PFSK-1 (cell line): Measurements from ENCODE around the gene ATP6V0E2.

Experiments
- POLR2AphosphoS5 ChIP-seq: IDR thresholded peaks from 2 replicates; pipeline ENCODE4 v1.6.1; 2012; ENCODE audit warnings: low read depth, mild to moderate bottlenecking, control low read depth, low read length, moderate library complexity
- REST ChIP-seq, 2 experiments: IDR thresholded peaks; 2 replicates each; pipeline versions ENCODE4 v1.6.1 to v1.8.0; 2011 to 2012; ENCODE audit warnings: low read depth in 2 of 2, low read length in 2 of 2, control low read depth in 1 of 2, inconsistent platforms in 1 of 2, mild to moderate bottlenecking in 1 of 2, moderate library complexity in 1 of 2; ENCODE audit not compliant: insufficient read depth in 1 of 2
- SIN3A ChIP-seq: IDR thresholded peaks from 2 replicates; pipeline ENCODE4 v1.6.1; 2012; ENCODE audit warnings: mild to moderate bottlenecking, low read length, moderate library complexity, borderline replicate concordance; ENCODE audit not compliant: insufficient read depth
- TAF1 ChIP-seq: IDR thresholded peaks from 2 replicates; pipeline ENCODE4 v1.6.1; 2012; ENCODE audit warnings: low read length, control low read depth, borderline replicate concordance; ENCODE audit not compliant: insufficient read depth

- TF ChIP-seq REST (IDR thresholded peaks at IDR 0.05; ENCODE audit: insufficient read depth in 1 of 2, low read depth in 2 of 2, low read length in 2 of 2) (no peak), POLR2AphosphoS5 (no peak), SIN3A (no peak), TAF1 (no peak)
These were observed 18.1 kb upstream of the ATP6V0E2 start for GRCh38 chr7:149855361-149856305.
